Choroid plexus epithelial cell (primary cell): Measurements from ENCODE around the gene PTMS.

Source experiments
- DNase-seq: peaks from one replicate; pipeline ENCODE4 v3.0.0-alpha.2; 2010; ENCODE audit warnings: low read depth
- H3K4me3 ChIP-seq: 2 replicates; pipeline ENCODE4 v1.5.1; 2011; ENCODE audit warnings: low read depth, mild to moderate bottlenecking, control low read depth, low read length, moderate library complexity
- TF ChIP-seq, protein P1 (sequence below): conservative IDR thresholded peaks from 2 replicates; pipeline ENCODE4 v1.5.1; 2011; ENCODE audit warnings: low read depth, mild to moderate bottlenecking, control low read depth, inconsistent platforms, low read length, moderate library complexity

PTMS gene

GRCh38 chr12:6819106-6820030 lies 53.2 kb downstream of the PTMS start:
- TF ChIP-seq, protein P1, sequence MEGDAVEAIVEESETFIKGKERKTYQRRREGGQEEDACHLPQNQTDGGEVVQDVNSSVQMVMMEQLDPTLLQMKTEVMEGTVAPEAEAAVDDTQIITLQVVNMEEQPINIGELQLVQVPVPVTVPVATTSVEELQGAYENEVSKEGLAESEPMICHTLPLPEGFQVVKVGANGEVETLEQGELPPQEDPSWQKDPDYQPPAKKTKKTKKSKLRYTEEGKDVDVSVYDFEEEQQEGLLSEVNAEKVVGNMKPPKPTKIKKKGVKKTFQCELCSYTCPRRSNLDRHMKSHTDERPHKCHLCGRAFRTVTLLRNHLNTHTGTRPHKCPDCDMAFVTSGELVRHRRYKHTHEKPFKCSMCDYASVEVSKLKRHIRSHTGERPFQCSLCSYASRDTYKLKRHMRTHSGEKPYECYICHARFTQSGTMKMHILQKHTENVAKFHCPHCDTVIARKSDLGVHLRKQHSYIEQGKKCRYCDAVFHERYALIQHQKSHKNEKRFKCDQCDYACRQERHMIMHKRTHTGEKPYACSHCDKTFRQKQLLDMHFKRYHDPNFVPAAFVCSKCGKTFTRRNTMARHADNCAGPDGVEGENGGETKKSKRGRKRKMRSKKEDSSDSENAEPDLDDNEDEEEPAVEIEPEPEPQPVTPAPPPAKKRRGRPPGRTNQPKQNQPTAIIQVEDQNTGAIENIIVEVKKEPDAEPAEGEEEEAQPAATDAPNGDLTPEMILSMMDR: no peak
- DNase-seq: no peak
- no peak overlapping the region for H3K4me3 ChIP-seq

DNA sequence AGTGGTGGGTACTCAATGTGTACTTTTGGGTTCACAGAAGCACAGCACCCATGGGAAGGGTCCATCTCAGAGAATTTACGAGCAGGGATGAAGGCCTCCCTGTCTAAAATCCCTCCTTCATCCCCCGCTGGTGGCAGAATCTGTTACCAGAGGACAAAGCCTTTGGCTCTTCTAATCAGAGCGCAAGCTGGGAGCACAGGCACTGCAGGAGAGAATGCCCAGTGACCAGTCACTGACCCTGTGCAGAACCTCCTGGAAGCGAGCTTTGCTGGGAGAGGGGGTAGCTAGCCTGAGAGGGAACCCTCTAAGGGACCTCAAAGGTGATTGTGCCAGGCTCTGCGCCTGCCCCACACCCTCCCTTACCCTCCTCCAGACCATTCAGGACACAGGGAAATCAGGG lies 54.0 kb downstream of the PTMS start:
- TF ChIP-seq, protein P1: no peak
- no peak overlapping the region for H3K4me3 ChIP-seq

More for the DNA sequence above, 54.0 kb downstream of the PTMS start:
- no peak for DNase-seq
